Endometrial microvascular endothelial cells (primary cell): ENCODE data around the gene BSDC1. TPM values are rescaled to one million over a fixed set of nuclear protein-coding genes. Genes with fewer than 3 reads are reported as not detected.
"Not testable (repeated sequence)": the region's sequence is repeated elsewhere in the genome, so short reads cannot be mapped to it uniquely, and the experiment has no call there.

Source experiments
- in situ Hi-C: cut with HindIII; loops from 2 replicates; pipeline ENCODE4 v1.10.0; 2017; ENCODE audit warnings: low sequenced_read_pairs, low pct_unique_long_range_greater_than_20kb; ENCODE audit errors: inconsistent ontology term
- total RNA-seq: library from RNA; depleted of rRNA; stranded (reverse); fragments of >200 nt; gene quantifications from one replicate; pipeline ENCODE4 v1.2.3, GENCODE V29; 2015; ENCODE audit errors: inconsistent ontology term

The BSDC1 gene
- total RNA-seq, 1 donor from 2014 or later: 67.0 TPM

DNA sequence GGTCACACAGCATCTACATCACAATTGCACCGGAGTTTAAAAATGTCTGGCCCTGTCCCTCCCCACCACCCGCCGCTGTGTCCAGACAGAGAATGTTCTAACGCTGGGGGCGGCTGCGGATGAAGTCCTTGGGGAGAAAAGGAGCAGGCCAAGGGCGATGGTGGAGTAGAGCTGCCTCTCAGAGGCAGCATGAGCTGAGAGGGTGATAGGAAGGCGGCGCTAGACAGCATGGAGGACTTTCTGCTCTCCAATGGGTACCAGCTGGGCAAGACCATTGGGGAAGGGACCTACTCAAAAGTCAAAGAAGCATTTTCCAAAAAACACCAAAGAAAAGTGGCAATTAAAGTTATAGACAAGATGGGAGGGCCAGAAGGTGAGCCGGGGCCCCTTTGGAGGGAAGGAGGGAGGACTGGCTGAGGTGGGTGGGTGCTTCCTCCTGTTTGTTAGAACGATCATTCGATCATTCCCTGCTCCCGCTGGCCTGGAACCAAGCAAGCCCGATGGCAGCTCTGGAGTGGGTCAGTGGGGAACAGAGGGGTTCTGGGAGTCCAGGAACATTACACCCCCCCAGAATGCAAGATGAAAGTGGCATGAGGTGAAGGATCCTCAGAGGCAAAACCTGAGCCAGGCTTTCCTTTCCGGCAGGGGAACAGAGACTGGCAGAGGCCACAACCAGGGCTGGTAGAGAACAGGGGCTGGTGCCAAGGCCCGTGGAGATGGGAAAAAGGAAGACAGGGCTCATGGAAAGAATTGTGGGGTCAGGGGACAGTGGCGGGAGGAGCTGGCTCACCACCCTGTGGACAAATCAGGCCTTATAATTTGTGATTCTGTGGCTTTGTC, 31.5 kb downstream of the BSDC1 start, which contains the start of the genes FAM229A and TSSK3:
FAM229A (minus strand) TSS at position 12 of the 840 bp plus-strand sequence. CDS start 394 bp downstream, outside the sequence.
TSSK3 (plus strand) TSS at position 66 of the 840 bp plus-strand sequence; CDS start at position 229, 163 bp downstream.
- in situ Hi-C loops: no loop called here

GRCh38 chr1:32361674-32362473, 32.4 kb downstream of the BSDC1 start:
- in situ Hi-C loops: no loop called here

- in situ Hi-C loops: no loop called here
Measured at GRCh38 chr1:32361308-32361673, 33.0 kb downstream of the BSDC1 start.

DNA sequence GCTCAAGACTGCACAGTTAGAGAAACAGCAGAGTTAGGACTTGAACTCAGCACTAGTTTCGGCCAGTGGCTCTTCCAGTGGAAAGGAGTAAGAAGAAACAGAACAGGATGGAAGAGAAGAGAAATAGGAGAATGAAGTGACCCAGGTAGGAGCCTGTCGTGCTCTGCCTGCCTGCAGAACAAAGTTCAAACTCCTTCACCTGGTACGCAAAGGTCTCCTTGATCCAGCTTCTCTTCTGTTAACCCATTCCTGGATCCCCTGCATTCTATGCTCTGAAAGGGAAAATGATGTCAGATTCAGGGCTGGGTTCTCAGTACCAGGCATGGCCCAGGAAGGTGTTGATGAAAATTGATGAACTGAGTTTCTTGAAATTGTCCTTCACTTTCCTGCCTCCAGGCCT, 35.8 kb downstream of the BSDC1 start:
- in situ Hi-C loops: no loop called here

GRCh38 chr1:32357614-32358013, 36.6 kb downstream of the BSDC1 start:
- in situ Hi-C loops: no loop called here

GRCh38 chr1:32356478-32356877, 37.8 kb downstream of the BSDC1 start:
- in situ Hi-C loops: no loop called here

GRCh38 chr1:32355778-32356177, 38.5 kb downstream of the BSDC1 start:
- in situ Hi-C loops: not testable (repeated sequence)

DNA sequence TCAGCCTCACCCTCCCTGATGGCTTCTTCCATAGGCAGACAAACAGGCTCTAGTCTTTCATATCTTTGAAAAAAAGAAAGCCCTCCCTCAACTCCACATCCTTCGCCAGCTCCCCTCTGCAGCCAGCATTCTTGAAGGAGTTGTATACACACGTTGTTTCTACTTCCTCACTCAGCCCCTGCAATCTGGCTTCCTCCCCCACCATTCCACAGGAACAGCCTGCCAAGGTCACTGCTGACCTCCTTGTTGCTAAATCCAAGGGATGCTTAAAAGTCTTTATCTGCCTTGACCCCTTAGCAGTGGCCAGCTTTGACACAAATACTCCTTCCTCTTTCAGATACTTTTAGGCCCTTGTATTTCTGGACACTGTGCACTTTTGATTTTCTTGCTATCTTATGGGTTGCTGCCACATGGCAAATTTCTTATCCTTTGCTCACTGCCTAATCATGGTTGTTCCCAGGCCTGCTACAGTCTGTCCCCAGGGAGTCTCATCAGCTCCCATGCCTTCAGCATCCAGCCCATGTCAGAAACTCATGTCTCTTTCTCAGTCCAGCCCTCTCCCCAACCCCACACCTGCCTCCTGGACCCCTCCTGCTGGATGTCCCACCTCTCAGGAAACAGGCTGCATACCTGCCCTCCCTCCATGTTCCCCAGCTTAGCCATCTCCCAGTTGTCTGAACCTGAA, 40.2 kb downstream of the BSDC1 start:
- in situ Hi-C loops: no loop called here

DNA sequence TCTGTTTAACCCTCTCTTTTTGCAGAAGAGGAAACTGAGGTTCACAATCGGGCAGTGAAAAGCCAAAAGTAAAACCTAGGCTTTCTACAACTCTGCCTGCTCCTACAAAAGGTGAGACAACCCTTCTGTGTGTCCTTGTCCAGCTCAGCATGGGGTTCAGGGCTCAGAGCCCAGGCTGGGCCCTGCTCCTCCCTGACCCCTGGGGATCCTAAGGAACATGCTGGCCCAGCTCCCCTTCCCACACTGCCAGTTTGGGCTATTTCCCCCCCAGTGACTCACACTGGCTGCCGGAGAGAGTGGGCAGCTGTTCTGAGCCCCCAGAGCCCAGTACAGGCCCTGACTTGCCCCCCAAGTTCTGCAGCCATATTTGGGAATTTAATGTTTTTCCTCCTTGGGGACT, 40.8 kb downstream of the BSDC1 start:
- in situ Hi-C loops: no loop called here

DNA sequence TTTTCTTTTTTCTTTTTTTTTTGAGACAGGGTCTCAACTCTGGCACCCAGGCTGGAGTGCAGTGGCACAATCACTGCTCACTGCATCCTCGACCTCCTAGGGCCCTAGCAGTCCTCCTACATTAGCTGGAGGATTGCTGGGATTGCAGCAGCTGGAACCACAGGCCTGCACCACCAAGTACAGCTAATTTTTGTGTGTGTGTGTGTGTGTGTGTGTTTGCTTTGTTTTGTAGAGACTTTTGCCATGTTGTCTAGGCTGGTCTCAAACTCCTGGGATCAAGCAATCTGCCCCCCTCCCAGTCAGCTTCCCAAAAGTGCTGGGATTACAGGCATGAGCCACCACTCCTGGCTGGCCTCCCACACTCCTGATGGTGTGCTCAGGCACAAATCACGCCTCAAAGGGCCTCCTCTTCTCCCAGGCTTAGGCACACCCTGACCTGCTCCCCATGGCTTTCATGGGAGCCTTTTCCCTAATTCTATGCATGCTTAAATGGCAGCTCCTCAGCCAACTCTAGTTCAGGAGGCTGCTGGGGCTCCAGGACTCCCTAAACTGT, 41.3 kb downstream of the BSDC1 start:
- in situ Hi-C loops: no loop called here

- in situ Hi-C loops: no loop called here
Measured at GRCh38 chr1:32352239-32352745, 41.9 kb downstream of the BSDC1 start.

DNA sequence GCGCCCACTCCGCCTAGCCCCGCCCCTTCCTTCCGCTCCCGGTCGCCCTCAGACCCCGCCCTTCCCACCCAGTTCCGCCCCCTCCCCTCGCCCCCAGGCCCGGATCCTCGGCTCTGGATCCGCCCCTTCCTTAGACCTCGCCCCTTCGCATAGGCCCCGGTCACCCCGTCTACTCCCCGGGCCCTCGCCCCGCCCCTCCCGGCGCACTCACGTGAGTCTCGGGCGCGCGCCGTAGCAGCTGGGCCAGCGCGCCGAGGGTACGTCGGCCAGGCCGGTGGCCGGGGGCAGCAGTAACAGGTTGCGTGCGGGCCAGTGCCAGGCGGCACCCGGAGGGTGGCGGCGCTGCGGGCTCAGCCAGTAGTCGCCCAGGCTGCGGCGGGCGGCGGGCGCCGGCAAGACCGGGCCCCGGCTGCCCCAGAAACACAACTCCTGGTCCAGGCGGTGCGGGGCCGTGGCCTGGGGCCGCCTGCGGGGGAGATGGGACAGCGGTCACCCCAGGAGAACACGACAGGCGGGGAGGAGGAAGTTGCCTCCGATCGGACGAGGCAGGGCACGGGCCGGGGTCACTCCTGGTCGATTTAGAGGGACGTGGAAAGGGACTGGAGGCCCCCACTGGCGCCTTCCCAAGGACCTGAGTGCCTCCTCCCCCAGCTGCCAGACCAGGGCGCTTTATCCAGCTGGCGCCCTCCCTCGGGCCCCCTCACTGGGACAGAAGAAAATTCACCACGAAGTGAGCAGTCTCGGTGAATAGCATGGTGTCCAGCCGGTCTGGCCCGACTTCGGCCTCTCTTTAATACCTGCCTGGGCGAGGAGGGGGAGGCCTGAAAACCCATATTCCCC, 42.6 kb downstream of the BSDC1 start:
- in situ Hi-C loops: no loop called here

DNA sequence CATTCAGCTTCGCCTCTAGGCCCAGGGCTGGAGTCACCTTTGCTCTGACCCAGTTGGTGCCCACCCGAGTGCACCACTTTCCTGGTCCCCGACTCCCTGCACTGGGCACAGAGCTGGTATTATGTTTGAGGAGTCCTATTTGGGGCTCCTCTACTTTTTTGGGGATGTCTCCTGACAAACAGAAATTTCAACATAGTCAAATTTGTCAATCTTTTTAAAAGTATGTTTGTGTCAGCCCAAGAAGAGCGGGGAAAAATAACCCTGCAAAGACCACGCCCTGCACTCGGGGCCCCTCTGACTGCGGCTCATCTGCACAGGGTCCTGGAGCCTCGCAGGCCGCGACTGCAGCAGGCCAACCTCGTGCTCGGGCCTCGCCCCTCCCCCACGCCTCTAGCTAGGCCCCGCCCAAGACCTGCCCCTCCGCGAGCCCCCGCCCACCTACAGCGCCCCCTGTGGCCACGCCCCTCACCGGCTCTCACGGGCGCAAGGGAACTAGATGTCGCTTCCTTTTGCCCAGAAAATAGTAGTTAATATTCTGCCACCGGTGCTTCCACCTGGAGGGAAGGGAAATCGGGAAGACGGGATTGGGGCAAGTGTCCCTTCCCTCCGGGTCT, 43.3 kb downstream of the BSDC1 start:
- in situ Hi-C loops: no loop called here

- in situ Hi-C loops: no loop called here
Measured at GRCh38 chr1:32349211-32349708, 45.0 kb downstream of the BSDC1 start.

DNA sequence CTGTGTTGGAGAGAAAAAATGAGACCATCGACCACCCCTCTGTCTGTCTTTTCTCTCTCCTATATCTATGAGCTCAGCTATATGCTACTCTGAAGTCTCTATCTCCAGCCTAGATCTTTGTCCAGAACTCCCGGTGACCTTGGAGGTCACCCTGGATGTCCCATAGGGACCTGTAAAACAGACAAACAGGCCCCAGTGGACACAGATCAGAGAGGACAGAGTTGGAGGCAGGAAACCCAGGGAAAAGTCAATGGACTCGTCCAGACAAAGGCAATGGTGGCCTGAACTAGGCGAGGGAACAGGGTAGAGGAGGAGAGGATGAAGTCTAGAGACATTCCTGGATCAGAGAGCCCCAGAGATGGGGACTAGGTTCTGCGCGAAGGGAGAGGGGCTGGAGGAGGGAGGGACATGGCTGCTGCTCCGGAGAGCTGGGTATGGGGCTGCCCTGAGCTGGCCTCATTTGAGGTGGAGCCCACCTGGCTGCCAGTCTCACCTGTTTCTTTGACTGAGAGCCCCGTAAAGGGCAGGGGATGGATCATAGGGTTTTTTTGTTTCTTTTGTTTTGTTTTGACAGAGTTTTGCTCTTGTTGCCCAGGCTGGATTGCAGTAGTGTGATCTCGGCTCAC, 47.6 kb downstream of the BSDC1 start:
- in situ Hi-C loops: no loop called here

- in situ Hi-C loops: no loop called here
Measured at GRCh38 chr1:32345289-32345827, 48.9 kb downstream of the BSDC1 start.

GRCh38 chr1:32342704-32343103, 51.5 kb downstream of the BSDC1 start:
- in situ Hi-C loops: no loop called here
